Thymus (tissue), 11 donors: ENCODE results near the gene FNDC1. TPM values are rescaled to one million over a fixed set of nuclear protein-coding genes. Genes with fewer than 3 reads are reported as not detected.
"Not testable (repeated sequence)": the region's sequence is repeated elsewhere in the genome, so short reads cannot be mapped to it uniquely, and the experiment has no call there.

Experiments used
- DNase-seq, 9 donors: peaks; one replicate each; pipeline ENCODE4 v3.0.0-alpha.2; 2013; ENCODE audit warnings: low spot score in 9 of 9, low read depth in 6 of 9, missing footprints in 1 of 9
- H3K27ac ChIP-seq, 2 donors: one replicate each; pipeline ENCODE4 v1.5.1; 2013; ENCODE audit warnings: control low read depth in 1 of 2, low read depth in 1 of 2, low read length in 1 of 2, mild to moderate bottlenecking in 1 of 2, moderate library complexity in 1 of 2
- H3K27me3 ChIP-seq, 2 donors: one replicate each; pipeline ENCODE4 v1.5.1; 2013; ENCODE audit warnings: low read length in 1 of 2; ENCODE audit not compliant: control insufficient read depth in 2 of 2, insufficient read depth in 1 of 2
- H3K36me3 ChIP-seq, 2 donors: one replicate each; pipeline ENCODE4 v1.5.1; 2013; ENCODE audit warnings: low read length in 1 of 2, mild to moderate bottlenecking in 1 of 2, moderate library complexity in 1 of 2; ENCODE audit not compliant: control insufficient read depth in 2 of 2, insufficient read depth in 2 of 2
- H3K4me1 ChIP-seq, 2 donors: one replicate each; pipeline ENCODE4 v1.5.1; 2013; ENCODE audit warnings: low read length in 2 of 2; ENCODE audit not compliant: control insufficient read depth in 2 of 2, insufficient read depth in 2 of 2
- H3K4me3 ChIP-seq, 2 donors: one replicate each; pipeline ENCODE4 v1.5.1; 2013; ENCODE audit warnings: low read length in 2 of 2, control low read depth in 1 of 2, mild to moderate bottlenecking in 1 of 2
- H3K9me3 ChIP-seq, 2 donors: one replicate each; pipeline ENCODE4 v1.5.1; 2013; ENCODE audit warnings: low read length in 1 of 2, mild to moderate bottlenecking in 1 of 2; ENCODE audit not compliant: control insufficient read depth in 2 of 2, insufficient read depth in 1 of 2
- WGBS: extraction: QIAGEN DNeasy Blood & Tissue Kit; methylation state at CpG from one replicate; pipeline ENCODE4 v1.1.7; 2013; 5-methylcytosine and 5-hydroxymethylcytosine counted together
- polyA plus RNA-seq: library from polyadenylated mRNA; stranded (reverse); fragments of 200-250 nt; gene quantifications from one replicate; pipeline ENCODE4 v1.2.3, GENCODE V29; 2013
- total RNA-seq: library from RNA; stranded (reverse); fragments of 120-200 nt; gene quantifications from one replicate; pipeline ENCODE4 v1.2.4, GENCODE V29; 2013
- donor health status: healthy.

FNDC1 gene
- total and polyA plus RNA-seq, 2 donors: 0.07 to 0.47 TPM

DNA sequence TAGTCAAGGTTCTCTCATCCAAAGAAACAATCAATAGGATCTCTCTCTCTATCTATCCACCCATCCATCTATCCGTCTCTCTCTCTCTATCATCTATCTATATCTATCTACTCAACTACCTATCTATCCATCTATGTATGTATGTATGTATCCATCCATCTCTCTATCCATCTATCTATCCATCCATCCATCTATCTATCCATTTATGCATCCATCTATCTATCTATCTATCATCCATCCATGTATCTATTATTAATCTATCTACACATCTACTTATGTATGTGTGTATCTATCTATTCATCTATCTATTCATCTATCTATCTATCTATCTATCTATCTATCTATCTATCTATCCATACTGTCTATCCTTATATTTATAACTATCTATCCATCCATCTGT, 99.3 kb downstream of the FNDC1 start:
- Histone ChIP-seq H3K27ac (no peak overlapping the region), H3K4me3 (no peak overlapping the region), H3K4me1 (no peaks in the 10 kb centered on the region), H3K27me3 (no peaks in the 10 kb centered on the region), H3K36me3 (no peaks in the 10 kb centered on the region), H3K9me3 (no peaks in the 10 kb centered on the region)
- 95% methylated on average over 1 of the region's 1 CpG for WGBS
- no peak for DNase-seq

GRCh38 chr6:159271257-159271656, 102.1 kb downstream of the FNDC1 start:
- H3K4me1 ChIP-seq: no peaks in the 10 kb centered on the region
- no peak overlapping the region for H3K27ac ChIP-seq
- H3K9me3 ChIP-seq: no peaks in the 10 kb centered on the region
- H3K4me3 ChIP-seq: no peak overlapping the region
- H3K27me3 ChIP-seq: no peaks in the 10 kb centered on the region
- no peak for DNase-seq
- WGBS: 88% methylated on average over 10 of the region's 10 CpGs
- H3K36me3 ChIP-seq: no peaks in the 10 kb centered on the region

DNA sequence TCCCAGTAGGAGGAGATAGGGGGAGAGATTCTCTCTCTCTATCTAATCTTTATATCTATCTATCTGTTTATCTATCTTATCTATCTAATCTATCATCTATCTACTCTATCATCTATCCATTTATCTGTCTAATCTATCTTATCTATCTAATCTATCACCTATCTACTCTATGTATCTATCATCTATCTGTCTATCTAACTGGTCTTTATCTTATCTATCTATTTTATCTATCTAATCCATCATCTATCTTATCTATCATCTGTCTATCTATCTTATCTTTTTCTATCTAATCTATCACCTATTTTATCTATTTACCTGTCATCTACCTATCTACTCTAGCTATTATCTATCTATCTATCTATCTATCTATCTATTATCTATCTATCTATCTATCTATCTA, 109.4 kb downstream of the FNDC1 start:
- DNase-seq: no peak
- H3K4me1 ChIP-seq: no peaks in the 10 kb centered on the region
- no peaks in the 10 kb centered on the region for H3K27me3 ChIP-seq
- no peak overlapping the region for H3K27ac ChIP-seq
- no peaks in the 10 kb centered on the region for H3K36me3 ChIP-seq
- no peak overlapping the region for H3K4me3 ChIP-seq
- H3K9me3 ChIP-seq: no peaks in the 10 kb centered on the region

DNA sequence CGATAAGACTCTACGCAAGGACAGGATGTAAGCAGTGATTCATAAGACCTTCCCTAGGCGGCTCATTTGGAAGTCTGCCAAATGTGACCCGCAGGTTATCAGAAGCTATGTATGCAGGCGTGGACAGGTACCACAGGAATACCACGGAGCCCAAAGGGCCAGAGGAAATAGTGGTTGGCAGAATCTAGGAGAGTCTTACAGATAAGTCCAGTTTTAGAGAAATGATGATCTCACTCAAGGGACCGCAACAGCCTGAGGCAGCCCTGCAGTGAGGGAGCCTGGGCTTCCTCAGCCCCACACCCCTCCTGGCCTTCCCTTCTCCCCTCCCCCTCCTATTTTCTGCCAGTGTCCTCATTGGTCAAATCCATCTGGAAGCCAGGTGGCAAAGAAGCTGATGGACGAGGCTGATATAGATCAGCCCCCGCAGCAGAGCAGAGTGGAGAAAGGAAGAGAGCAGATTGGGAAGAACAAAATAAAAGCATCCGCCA, 110.6 kb downstream of the FNDC1 start:
- 68% methylated on average over 10 of the region's 10 CpGs for WGBS

GRCh38 chr6:159282421-159282820, 113.2 kb downstream of the FNDC1 start:
- no peaks in the 10 kb centered on the region for H3K27me3 ChIP-seq
- H3K4me3 ChIP-seq: no peak overlapping the region
- no peak overlapping the region for H3K27ac ChIP-seq
- H3K4me1 ChIP-seq: no peaks in the 10 kb centered on the region
- no peaks in the 10 kb centered on the region for H3K9me3 ChIP-seq
- no peaks in the 10 kb centered on the region for H3K36me3 ChIP-seq
- DNase-seq: no peak
- WGBS: 60% methylated on average over 5 of the region's 5 CpGs

More for the DNA sequence above, 110.6 kb downstream of the FNDC1 start:
- Histone ChIP-seq H3K36me3 (no peaks in the 10 kb centered on the region), H3K9me3 (no peaks in the 10 kb centered on the region), H3K4me1 (no peaks in the 10 kb centered on the region), H3K27me3 (no peaks in the 10 kb centered on the region), H3K4me3 (no peak overlapping the region), H3K27ac (no peak overlapping the region)
- no peak for DNase-seq

DNA sequence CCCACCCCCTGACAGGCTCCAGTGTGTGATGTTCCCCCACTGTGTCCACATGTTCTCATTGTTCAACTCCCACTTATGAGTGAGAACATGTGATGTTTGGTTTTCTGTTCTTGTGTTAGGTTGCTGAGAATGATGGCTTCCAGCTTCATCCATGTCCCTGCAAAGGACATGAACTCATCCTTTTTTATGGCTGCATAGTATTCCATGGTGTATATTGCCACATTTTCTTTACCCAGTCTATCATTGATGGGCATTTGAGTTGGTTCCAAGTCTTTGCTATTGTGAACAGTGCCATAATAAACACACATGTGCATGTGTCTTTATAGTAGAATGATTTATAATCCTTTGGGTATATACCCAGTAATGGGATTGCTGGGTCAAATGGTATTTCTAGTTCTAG, 115.5 kb downstream of the FNDC1 start:
- H3K4me1 ChIP-seq, H3K9me3 ChIP-seq, H3K27ac ChIP-seq, H3K4me3 ChIP-seq, H3K36me3 ChIP-seq, DNase-seq, H3K27me3 ChIP-seq: not testable (repeated sequence)

DNA sequence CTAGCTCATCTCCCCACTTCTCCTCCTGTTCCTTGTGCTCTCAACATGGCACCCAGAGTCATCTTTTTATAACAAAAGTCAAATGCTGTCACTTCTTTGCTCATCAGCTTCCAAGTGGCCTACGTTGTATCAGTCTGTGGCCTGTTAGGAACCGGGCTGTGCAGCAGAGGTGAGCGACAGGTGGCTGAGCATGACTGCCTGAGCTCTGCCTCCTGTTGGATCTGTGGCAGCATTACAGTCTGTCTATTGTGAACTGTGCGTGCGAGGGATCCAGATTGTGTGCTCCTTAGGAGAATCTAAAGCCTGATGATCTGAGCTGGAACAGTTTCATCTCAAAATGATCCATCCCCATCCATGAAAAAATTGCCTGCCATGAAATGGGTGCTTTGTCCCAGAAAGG, 129.6 kb downstream of the FNDC1 start:
- Histone ChIP-seq H3K4me3 (no peak overlapping the region), H3K36me3 (no peaks in the 10 kb centered on the region), H3K4me1 (no peaks in the 10 kb centered on the region), H3K27ac (no peak overlapping the region), H3K27me3 (no peaks in the 10 kb centered on the region), H3K9me3 (no peaks in the 10 kb centered on the region)
- 97% methylated on average over 5 of the region's 5 CpGs for WGBS
- no peak for DNase-seq

- H3K4me3 ChIP-seq: no peak overlapping the region
- H3K4me1 ChIP-seq: no peaks in the 10 kb centered on the region
- H3K36me3 ChIP-seq: no peaks in the 10 kb centered on the region
- H3K27ac ChIP-seq: no peak overlapping the region
- 84% methylated on average over 2 of the region's 2 CpGs for WGBS
- H3K9me3 ChIP-seq: no peaks in the 10 kb centered on the region
- no peaks in the 10 kb centered on the region for H3K27me3 ChIP-seq
- no peak for DNase-seq
Observed at GRCh38 chr6:159299566-159299965, 130.4 kb downstream of the FNDC1 start.

DNA sequence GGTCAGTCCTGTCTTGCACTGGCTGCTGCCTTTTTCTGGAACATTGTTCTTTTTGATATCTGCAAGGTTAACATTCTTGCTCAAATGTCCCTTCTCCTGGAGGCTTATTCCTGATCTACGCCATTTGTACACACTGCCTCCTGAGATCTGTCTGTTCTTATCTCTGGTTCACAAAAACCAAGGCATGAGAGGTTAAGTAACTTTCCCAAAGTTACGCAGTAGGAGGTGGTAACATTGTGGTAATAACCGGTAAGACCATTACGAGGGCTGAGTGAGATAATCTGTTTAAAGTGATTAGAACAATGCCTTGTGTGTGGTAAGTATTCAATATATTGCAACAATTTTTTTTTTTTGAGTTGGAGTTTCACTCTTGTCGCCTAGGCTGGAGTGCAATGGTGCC, 132.1 kb downstream of the FNDC1 start:
- DNase-seq: no peak
- 98% methylated on average over 5 of the region's 5 CpGs for WGBS
- Histone ChIP-seq H3K27ac (no peak overlapping the region), H3K9me3 (no peaks in the 10 kb centered on the region), H3K27me3 (no peaks in the 10 kb centered on the region), H3K4me1 (no peaks in the 10 kb centered on the region), H3K36me3 (no peaks in the 10 kb centered on the region), H3K4me3 (no peak overlapping the region)
